ENCODE data around the gene RNF223. TPM values are rescaled to one million over a fixed set of nuclear protein-coding genes. Genes with fewer than 3 reads are reported as not detected.

The RNF223 gene
- total RNA-seq, 4 donors from 2014 or later, result 3.0 to 7.5 (median 5.0) TPM

GRCh38 chr1:1046767-1047166, 27.3 kb downstream of the RNF223 start:
- no peaks in the 10 kb centered on the region for H3K36me3 ChIP-seq
- 96% methylated on average over 19 of the region's 26 CpGs; no CpG with 5 or more reads in 1 of the 2 donors for WGBS, 2 donors (ENCODE audit: low coverage in 1 of 2)
- no peaks in the 10 kb centered on the region for H3K27me3 ChIP-seq

DNA sequence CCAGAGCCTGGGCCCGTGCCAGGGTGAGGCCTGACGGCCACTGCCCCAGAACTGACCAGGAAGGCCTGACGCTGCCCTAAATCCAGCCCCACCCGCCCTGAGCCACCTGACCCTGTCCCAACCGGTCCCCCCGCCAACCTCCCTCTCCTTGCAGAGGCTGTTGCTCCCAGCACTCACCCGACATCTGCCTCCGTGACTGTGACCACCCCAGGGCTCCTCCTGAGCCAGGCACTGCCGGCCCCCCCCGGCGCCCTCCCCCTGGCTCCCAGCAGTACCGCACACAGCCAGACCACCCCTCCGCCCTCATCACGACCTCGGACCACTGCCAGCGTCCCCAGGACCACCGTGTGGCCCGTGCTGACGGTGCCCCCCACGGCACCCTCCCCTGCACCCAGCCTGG, 27.9 kb downstream of the RNF223 start:
- Histone ChIP-seq H3K9me3 (no peaks in the 10 kb centered on the region), H3K27me3 (no peaks in the 10 kb centered on the region), H3K4me1 (peaks cover 0 to 8% (median 1%) of the 10 kb centered on the region in 4 donors), H3K4me3 (no peak overlapping the region), H3K27ac (no peak overlapping the region), H3K36me3 (no peaks in the 10 kb centered on the region)
- in situ Hi-C loops (cut with MboI; ENCODE audit: low pct_ligation_motif_present in 1 of 4, low pct_unique_long_range_greater_than_20kb in 1 of 4, low sequenced_read_pairs in 3 of 4), result no loop called here
- 94% methylated on average over 20 of the region's 20 CpGs; no CpG with 5 or more reads in 1 of the 2 donors for WGBS, 2 donors (ENCODE audit: low coverage in 1 of 2)
- DNase-seq, result no peak
- intact Hi-C loops (cut with DNase I; ENCODE audit: low total_unique reads), result no loop called here
- TF ChIP-seq POLR2A (IDR thresholded peaks at IDR 0.05) (no peak), CTCF (IDR thresholded peaks at IDR 0.05) (no peak), EP300 (IDR thresholded peaks at IDR 0.05; ENCODE audit: low read depth) (no peak), POLR2AphosphoS5 (IDR thresholded peaks at IDR 0.05) (no peak)

More at GRCh38 chr1:1046767-1047166, 27.3 kb downstream of the RNF223 start:
- no peaks in the 10 kb centered on the region for H3K9me3 ChIP-seq
- no peak for TF ChIP-seq POLR2AphosphoS5 (IDR thresholded peaks at IDR 0.05)
- TF ChIP-seq EP300 (IDR thresholded peaks at IDR 0.05; ENCODE audit: low read depth), result no peak
- no peak for TF ChIP-seq CTCF (IDR thresholded peaks at IDR 0.05)
- TF ChIP-seq POLR2A (IDR thresholded peaks at IDR 0.05), result no peak
- no peak for DNase-seq
- intact Hi-C loops (cut with DNase I; ENCODE audit: low total_unique reads), result no loop called here
- no peak overlapping the region for H3K27ac ChIP-seq
- in situ Hi-C loops (cut with MboI; ENCODE audit: low pct_ligation_motif_present in 1 of 4, low pct_unique_long_range_greater_than_20kb in 1 of 4, low sequenced_read_pairs in 3 of 4), result no loop called here
- peaks cover 0 to 8% (median 1%) of the 10 kb centered on the region in 4 donors for H3K4me1 ChIP-seq
- H3K4me3 ChIP-seq, result no peak overlapping the region

DNA sequence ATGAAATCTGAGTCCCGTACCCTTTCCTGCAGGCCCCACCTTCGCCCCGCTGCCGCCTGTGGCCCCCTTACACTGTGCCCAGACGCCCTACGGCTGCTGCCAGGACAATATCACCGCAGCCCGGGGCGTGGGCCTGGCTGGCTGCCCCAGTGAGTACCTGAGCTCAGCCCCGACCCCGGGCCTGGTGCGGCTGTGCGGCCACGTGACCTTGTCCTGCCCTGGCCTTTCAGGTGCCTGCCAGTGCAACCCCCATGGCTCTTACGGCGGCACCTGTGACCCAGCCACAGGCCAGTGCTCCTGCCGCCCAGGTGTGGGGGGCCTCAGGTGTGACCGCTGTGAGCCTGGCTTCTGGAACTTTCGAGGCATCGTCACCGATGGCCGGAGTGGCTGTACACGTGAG, 29.0 kb downstream of the RNF223 start:
- in situ Hi-C loops (cut with MboI; ENCODE audit: low pct_ligation_motif_present in 1 of 4, low pct_unique_long_range_greater_than_20kb in 1 of 4, low sequenced_read_pairs in 3 of 4), result no loop called here
- H3K36me3 ChIP-seq, result no peaks in the 10 kb centered on the region
- WGBS, 2 donors (ENCODE audit: low coverage in 1 of 2), result 96% methylated on average over 15 of the region's 23 CpGs; no CpG with 5 or more reads in 1 of the 2 donors

GRCh38 chr1:1044455-1045078, 29.5 kb downstream of the RNF223 start:
- Histone ChIP-seq H3K4me1 (peaks cover 9 to 11% (median 11%) of the 10 kb centered on the region in 4 donors), H3K27me3 (peaks cover 8% of the 10 kb centered on the region), H3K27ac (no peak overlapping the region), H3K9me3 (no peaks in the 10 kb centered on the region), H3K4me3 (no peak overlapping the region), H3K36me3 (no peaks in the 10 kb centered on the region)
- TF ChIP-seq POLR2A (IDR thresholded peaks at IDR 0.05) (no peak), EP300 (IDR thresholded peaks at IDR 0.05; ENCODE audit: low read depth) (no peak), POLR2AphosphoS5 (IDR thresholded peaks at IDR 0.05) (no peak)
- intact Hi-C loops (cut with DNase I; ENCODE audit: low total_unique reads) (no loop called here), in situ Hi-C loops (cut with MboI; ENCODE audit: low pct_ligation_motif_present in 1 of 4, low pct_unique_long_range_greater_than_20kb in 1 of 4, low sequenced_read_pairs in 3 of 4) (no loop called here)
- 70 to 92% methylated on average over 4 to 34 of the region's 34 CpGs for WGBS, 2 donors (ENCODE audit: low coverage in 1 of 2)
- no peak for DNase-seq

More for the DNA sequence above, 29.0 kb downstream of the RNF223 start:
- Histone ChIP-seq H3K27ac (no peak overlapping the region), H3K27me3 (peaks cover 2% of the 10 kb centered on the region), H3K9me3 (no peaks in the 10 kb centered on the region), H3K4me3 (no peak overlapping the region), H3K4me1 (peaks cover 3 to 5% (median 5%) of the 10 kb centered on the region in 4 donors)
- DNase-seq, result no peak
- no peak for TF ChIP-seq CTCF (IDR thresholded peaks at IDR 0.05)
- no peak for TF ChIP-seq EP300 (IDR thresholded peaks at IDR 0.05; ENCODE audit: low read depth)
- no peak for TF ChIP-seq POLR2A (IDR thresholded peaks at IDR 0.05)
- TF ChIP-seq POLR2AphosphoS5 (IDR thresholded peaks at IDR 0.05), result no peak
- intact Hi-C loops (cut with DNase I; ENCODE audit: low total_unique reads), result no loop called here
